HG03060 (cell line): ENCODE measurements around the gene OR2L13.
"Not testable (repeated sequence)": the region's sequence is repeated elsewhere in the genome, so short reads cannot be mapped to it uniquely, and the experiment has no call there.

ENCODE experiments used
- ATAC-seq: cut with Tn5 transposase; IDR thresholded peaks from one replicate; pipeline ENCODE4 v1.9.1; 2021; ENCODE audit warnings: low read depth, moderate number of reproducible peaks; ENCODE audit not compliant: unreplicated experiment

Gene OR2L13

GRCh38 chr1:248094884-248095283, at the start of gene OR2L13:
Gene OR2L13 (plus strand): TSS chr1:248095184. CDS start chr1:248099376, 4,192 bp downstream.
- ATAC-seq, result no peak

GRCh38 chr1:248045209-248045608, 49.8 kb upstream of the OR2L13 start:
- peak; percentile 67 for ATAC-seq

- no peak for ATAC-seq
Observed at GRCh38 chr1:248046536-248046935, 48.4 kb upstream of the OR2L13 start, which contains the start of gene OR2L3. Gene OR2L3 (plus strand): TSS chr1:248046836. CDS start chr1:248060682, 13,846 bp downstream.

GRCh38 chr1:248047008-248047407, 48.0 kb upstream of the OR2L13 start:
- no peak for ATAC-seq

- ATAC-seq, result no peak
Observed at GRCh38 chr1:248054671-248055070, 40.3 kb upstream of the OR2L13 start.

GRCh38 chr1:248055261-248055660, 39.7 kb upstream of the OR2L13 start:
- no peak for ATAC-seq

GRCh38 chr1:248065071-248065470, 29.9 kb upstream of the OR2L13 start:
- no peak for ATAC-seq

GRCh38 chr1:248065604-248066003, 29.4 kb upstream of the OR2L13 start:
- ATAC-seq, result no peak

- ATAC-seq, result not testable (repeated sequence)
Observed at GRCh38 chr1:248083864-248084263, 11.1 kb upstream of the OR2L13 start.

GRCh38 chr1:248098529-248098928, 3.5 kb downstream of the OR2L13 start:
- no peak for ATAC-seq

GRCh38 chr1:248102847-248103246, 7.9 kb downstream of the OR2L13 start:
- no peak for ATAC-seq

GRCh38 chr1:248111157-248111556, 16.2 kb downstream of the OR2L13 start:
- ATAC-seq, result no peak

- ATAC-seq, result no peak
Observed at GRCh38 chr1:248114890-248115289, 19.9 kb downstream of the OR2L13 start.

- ATAC-seq, result no peak
Observed at GRCh38 chr1:248127653-248128052, 32.7 kb downstream of the OR2L13 start.

GRCh38 chr1:248136811-248137210, 41.8 kb downstream of the OR2L13 start:
- no peak for ATAC-seq

- ATAC-seq, result no peak
Observed at GRCh38 chr1:248140846-248141245, 45.9 kb downstream of the OR2L13 start.

GRCh38 chr1:248143311-248143710, 48.3 kb downstream of the OR2L13 start:
- ATAC-seq, result no peak

- ATAC-seq, result no peak
Observed at GRCh38 chr1:248144513-248145198, 49.7 kb downstream of the OR2L13 start, which contains the start of gene OR2M5. Gene OR2M5 (plus strand): TSS chr1:248145148. CDS start chr1:248145148, 0 bp downstream.
